IMR-90 (cell line): ENCODE data around the gene CAMK4. TPM values are rescaled to one million over a fixed set of nuclear protein-coding genes. Genes with fewer than 3 reads are reported as not detected.

Source experiments
- ATAC-seq: fragments of 200-7000 bp; cut with Tn5 transposase; 2 replicates; pipeline ENCODE4 v1.9.1; 2020; ENCODE audit warnings: low read depth, mild to moderate bottlenecking, moderate library complexity
- BruUV-seq: library from RNA; stranded (reverse); fragments of 400-500 nt; replicated peaks from 2 replicates; lab custom pipeline; 2021; lab: Mats Ljungman, UMichigan
- CTCF ChIA-PET: fragments of 300-600 bp; formaldehyde crosslinking; extraction: SDS; loops from one replicate; lab custom pipeline; 2021; ENCODE audit warnings: antibody characterized with exemption; lab: Yijun Ruan, JAX
- POLR2A ChIA-PET: fragments of 300-600 bp; sonication (Branson Sonifier 250); formaldehyde crosslinking; loops from one replicate; lab custom pipeline; 2022; ENCODE audit warnings: antibody characterized with exemption; ENCODE audit not compliant: unreplicated experiment; lab: Charles Lee
- DNase-seq: peaks from one replicate; pipeline ENCODE4 v3.0.0; 2013
- H2AFZ ChIP-seq: replicated peaks from 2 replicates; pipeline ENCODE3; 2013; ENCODE audit warnings: low read length, mild to moderate bottlenecking; ENCODE audit not compliant: poor library complexity
- H2AK5ac ChIP-seq: 2 replicates; pipeline ENCODE4 v1.6.1; 2013; ENCODE audit warnings: low read depth, low read length, inconsistent platforms
- H2AK9ac ChIP-seq: replicated peaks from 2 replicates; pipeline ENCODE3; 2013; ENCODE audit warnings: mild to moderate bottlenecking, low read depth, low read length, moderate library complexity; ENCODE audit not compliant: poor library complexity
- H2BK120ac ChIP-seq: 2 replicates; pipeline ENCODE4 v1.6.1; 2013; ENCODE audit warnings: low read depth, low read length, inconsistent platforms
- H2BK15ac ChIP-seq: 3 replicates; pipeline ENCODE4 v1.6.1; 2013; ENCODE audit warnings: low read depth, low read length, inconsistent platforms
- H2BK20ac ChIP-seq: 2 replicates; pipeline ENCODE4 v1.6.1; 2013; ENCODE audit warnings: low read depth, mild to moderate bottlenecking, inconsistent platforms, low read length, moderate library complexity
- H2BK5ac ChIP-seq: 2 replicates; pipeline ENCODE4 v1.6.1; 2013; ENCODE audit warnings: mild to moderate bottlenecking, low read depth, low read length, inconsistent platforms; ENCODE audit not compliant: poor library complexity, severe bottlenecking
- H3K14ac ChIP-seq: replicated peaks from 2 replicates; pipeline ENCODE4 v1.6.1; 2013; ENCODE audit warnings: low read depth, low read length, inconsistent platforms
- H3K18ac ChIP-seq: 2 replicates; pipeline ENCODE4 v1.6.1; 2013; ENCODE audit warnings: low read depth, low read length, control low read depth
- H3K23ac ChIP-seq: 2 replicates; pipeline ENCODE4 v1.6.1; 2013; ENCODE audit warnings: low read depth, low read length, inconsistent platforms
- H3K27ac ChIP-seq: 2 replicates; pipeline ENCODE4 v1.5.1; 2013; ENCODE audit warnings: mild to moderate bottlenecking, control low read depth, low read length; ENCODE audit not compliant: insufficient read depth
- H3K27me3 ChIP-seq: 2 replicates; pipeline ENCODE4 v1.6.1; 2013; ENCODE audit warnings: low read length; ENCODE audit not compliant: control insufficient read depth, insufficient read depth
- H3K36me3 ChIP-seq: 2 replicates; pipeline ENCODE4 v1.6.1; 2013; ENCODE audit warnings: low read length, mixed read lengths; ENCODE audit not compliant: control insufficient read depth, insufficient read depth
- H3K4ac ChIP-seq: 2 replicates; pipeline ENCODE4 v1.6.1; 2013; ENCODE audit warnings: low read depth, low read length, inconsistent platforms
- H3K4me1 ChIP-seq: 2 replicates; pipeline ENCODE4 v1.6.1; 2013; ENCODE audit warnings: low read length, mixed read lengths; ENCODE audit not compliant: control insufficient read depth, insufficient read depth
- H3K4me2 ChIP-seq: 2 replicates; pipeline ENCODE4 v1.6.1; 2013; ENCODE audit warnings: low read depth, mild to moderate bottlenecking, control low read depth, low read length, moderate library complexity
- H3K4me3 ChIP-seq: 2 replicates; pipeline ENCODE4 v1.5.1; 2013; ENCODE audit warnings: low read depth, mild to moderate bottlenecking, control low read depth, low read length, moderate library complexity; ENCODE audit not compliant: insufficient read depth
- H3K56ac ChIP-seq: 2 replicates; pipeline ENCODE4 v1.6.1; 2013; ENCODE audit warnings: low read length, inconsistent platforms; ENCODE audit not compliant: insufficient read depth; ENCODE audit errors: extremely low read depth
- H3K79me1 ChIP-seq, 2 experiments: 2 replicates each; pipeline ENCODE4 v1.6.1; 2013; ENCODE audit warnings: low read length in 2 of 2, inconsistent platforms in 1 of 2, low read depth in 1 of 2
- H3K9ac ChIP-seq: 2 replicates; pipeline ENCODE4 v1.6.1; 2013; ENCODE audit warnings: low read depth, low read length, control low read depth
- H3K9me1 ChIP-seq: 2 replicates; pipeline ENCODE4 v1.6.1; 2013; ENCODE audit warnings: low read length, inconsistent platforms; ENCODE audit not compliant: insufficient read depth
- H3K9me3 ChIP-seq: 2 replicates; pipeline ENCODE4 v1.6.1; 2013; ENCODE audit warnings: low read length; ENCODE audit not compliant: control insufficient read depth, insufficient read depth
- H4K20me1 ChIP-seq: 2 replicates; pipeline ENCODE4 v1.6.1; 2013; ENCODE audit warnings: low read length, inconsistent platforms; ENCODE audit not compliant: insufficient read depth
- H4K5ac ChIP-seq: 2 replicates; pipeline ENCODE4 v1.6.1; 2013; ENCODE audit warnings: mild to moderate bottlenecking, low read depth, low read length, control low read depth
- H4K8ac ChIP-seq, 2 experiments: 2 replicates each; pipeline ENCODE4 v1.6.1; 2013; ENCODE audit warnings: low read depth in 2 of 2, low read length in 2 of 2, control low read depth in 1 of 2, inconsistent platforms in 1 of 2
- H4K91ac ChIP-seq: 2 replicates; pipeline ENCODE4 v1.6.1; 2013; ENCODE audit warnings: low read depth, low read length, inconsistent platforms; ENCODE audit not compliant: insufficient read depth
- BHLHE40 ChIP-seq: fragments of 150-350 bp; IDR thresholded peaks from 2 replicates; pipeline ENCODE4 v1.6.1; 2016; ENCODE audit warnings: mild to moderate bottlenecking, low read depth, low read length
- FOS ChIP-seq: fragments of 150-350 bp; IDR thresholded peaks from 2 replicates; pipeline ENCODE4 v1.6.1; 2016; ENCODE audit warnings: low read depth, low read length
- NFE2L2 ChIP-seq: fragments of 150-350 bp; IDR thresholded peaks from 2 replicates; pipeline ENCODE4 v1.6.1; 2016; ENCODE audit warnings: low read depth, mild to moderate bottlenecking, low read length
- POLR2A ChIP-seq: IDR thresholded peaks from 2 replicates; pipeline ENCODE4 v1.6.1; 2012; ENCODE audit warnings: mild to moderate bottlenecking, low read depth, low read length
- RCOR1 ChIP-seq: IDR thresholded peaks from 2 replicates; pipeline ENCODE4 v1.6.1; 2012; ENCODE audit warnings: mild to moderate bottlenecking, low read length, improper control_type of control experiment; ENCODE audit not compliant: insufficient replicate concordance
- WGBS, 2 experiments: methylation state at CpG; one replicate each; pipeline versions ENCODE4 v1.1.5 to v1.1.7; 2013; ENCODE audit warnings: missing lambda C conversion rate in 2 of 2; ENCODE audit not compliant: insufficient read length in 1 of 2; ENCODE audit errors: extremely low coverage in 2 of 2; 5-methylcytosine and 5-hydroxymethylcytosine counted together
- dilution Hi-C: fragments of 300-500 bp; cut with HindIII; formaldehyde crosslinking; loops from one replicate; pipeline ENCODE4 v1.14.3; 2018; ENCODE audit warnings: low sequenced_read_pairs; ENCODE audit not compliant: unreplicated experiment
- in situ Hi-C: fragments of 300-500 bp; cut with MboI; formaldehyde crosslinking; loops from 3 replicates; pipeline ENCODE4 v1.14.3; 2019; ENCODE audit warnings: low sequenced_read_pairs, inconsistent platforms, mixed read lengths
- intact Hi-C: fragments of 100-400 bp; cut with micrococcal nuclease; formaldehyde crosslinking; loops from 2 replicates; pipeline ENCODE4 v1.10.0; 2022
- polyA plus RNA-seq, 3 experiments: library from polyadenylated mRNA; depleted of rRNA; stranded (reverse); fragments of >200 nt; gene quantifications; 2 replicates each; pipeline ENCODE4 v1.2.3, GENCODE V29; 2012; ENCODE audit warnings: low replicate concordance in 1 of 3
- total RNA-seq: library from RNA; depleted of rRNA; stranded (reverse); fragments of >200 nt; gene quantifications from 2 replicates; pipeline ENCODE4 v1.2.3, GENCODE V29; 2012
- TF ChIP-seq, protein P1 (sequence below): conservative IDR thresholded peaks from 2 replicates; pipeline ENCODE4 v1.5.1; 2012; ENCODE audit warnings: mild to moderate bottlenecking, low read depth, low read length, improper control_type of control experiment
- TF ChIP-seq, protein P2 (sequence below): fragments of 150-350 bp; IDR thresholded peaks from 2 replicates; pipeline ENCODE4 v1.6.1; 2016; ENCODE audit warnings: low read depth, mild to moderate bottlenecking, low read length, moderate library complexity, borderline replicate concordance

CAMK4 gene
- total and polyA plus RNA-seq, 2 of the 4 experiments (the other 2 are of a cell fraction), result 3.7 to 4.8 TPM

DNA sequence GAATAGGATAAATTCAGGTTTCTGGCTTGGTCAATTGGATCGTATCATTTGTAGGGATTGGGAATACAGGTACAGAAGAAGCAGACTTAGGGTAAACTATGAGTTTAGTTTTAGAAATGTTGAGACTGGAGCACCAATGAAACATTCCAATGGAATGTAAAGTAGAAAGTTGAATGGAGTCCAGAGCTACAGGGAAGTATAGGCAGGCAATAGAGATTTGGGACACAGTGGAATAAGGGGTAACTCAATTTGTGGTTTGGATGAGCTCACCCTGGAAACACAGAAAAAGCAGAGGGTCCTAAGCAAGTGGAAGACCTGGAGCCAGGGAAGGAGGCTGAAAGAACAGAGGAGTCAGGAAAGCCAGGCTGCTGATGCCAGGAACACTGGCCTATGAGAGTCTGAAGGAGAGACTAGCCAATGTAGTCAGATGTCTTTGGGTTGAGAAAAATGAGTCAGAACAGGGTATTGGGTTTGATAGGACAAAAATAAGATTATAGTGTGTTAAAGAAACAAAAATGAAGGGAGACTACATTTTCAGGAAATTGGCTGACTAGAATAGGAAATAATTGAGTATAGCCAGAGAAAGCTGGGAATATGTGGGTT lies 215.4 kb downstream of the CAMK4 start:
- dilution Hi-C loops, result no loop called here
- H4K5ac ChIP-seq, result peak overlapping the region; percentile 56; the same call in 1 of the 2 replicates
- no peaks in the 10 kb centered on the region for H3K27me3 ChIP-seq
- peak overlapping the region; percentile 37; the same call in 1 of the 2 replicates for H2AK5ac ChIP-seq
- no peaks in the 10 kb centered on the region for H3K79me1 ChIP-seq
- intact Hi-C loops, result loop anchor here (5.0 kb wide), 1 partner anchor 42 kb away; no protein-coding TSS in a partner anchor
- H3K27ac ChIP-seq, result no peak overlapping the region; the same call in 1 of the 2 replicates
- TF ChIP-seq, protein P1, sequence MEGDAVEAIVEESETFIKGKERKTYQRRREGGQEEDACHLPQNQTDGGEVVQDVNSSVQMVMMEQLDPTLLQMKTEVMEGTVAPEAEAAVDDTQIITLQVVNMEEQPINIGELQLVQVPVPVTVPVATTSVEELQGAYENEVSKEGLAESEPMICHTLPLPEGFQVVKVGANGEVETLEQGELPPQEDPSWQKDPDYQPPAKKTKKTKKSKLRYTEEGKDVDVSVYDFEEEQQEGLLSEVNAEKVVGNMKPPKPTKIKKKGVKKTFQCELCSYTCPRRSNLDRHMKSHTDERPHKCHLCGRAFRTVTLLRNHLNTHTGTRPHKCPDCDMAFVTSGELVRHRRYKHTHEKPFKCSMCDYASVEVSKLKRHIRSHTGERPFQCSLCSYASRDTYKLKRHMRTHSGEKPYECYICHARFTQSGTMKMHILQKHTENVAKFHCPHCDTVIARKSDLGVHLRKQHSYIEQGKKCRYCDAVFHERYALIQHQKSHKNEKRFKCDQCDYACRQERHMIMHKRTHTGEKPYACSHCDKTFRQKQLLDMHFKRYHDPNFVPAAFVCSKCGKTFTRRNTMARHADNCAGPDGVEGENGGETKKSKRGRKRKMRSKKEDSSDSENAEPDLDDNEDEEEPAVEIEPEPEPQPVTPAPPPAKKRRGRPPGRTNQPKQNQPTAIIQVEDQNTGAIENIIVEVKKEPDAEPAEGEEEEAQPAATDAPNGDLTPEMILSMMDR, result no peak
- TF ChIP-seq, protein P2, sequence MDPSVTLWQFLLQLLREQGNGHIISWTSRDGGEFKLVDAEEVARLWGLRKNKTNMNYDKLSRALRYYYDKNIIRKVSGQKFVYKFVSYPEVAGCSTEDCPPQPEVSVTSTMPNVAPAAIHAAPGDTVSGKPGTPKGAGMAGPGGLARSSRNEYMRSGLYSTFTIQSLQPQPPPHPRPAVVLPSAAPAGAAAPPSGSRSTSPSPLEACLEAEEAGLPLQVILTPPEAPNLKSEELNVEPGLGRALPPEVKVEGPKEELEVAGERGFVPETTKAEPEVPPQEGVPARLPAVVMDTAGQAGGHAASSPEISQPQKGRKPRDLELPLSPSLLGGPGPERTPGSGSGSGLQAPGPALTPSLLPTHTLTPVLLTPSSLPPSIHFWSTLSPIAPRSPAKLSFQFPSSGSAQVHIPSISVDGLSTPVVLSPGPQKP, result no peak
- TF ChIP-seq POLR2A (no peak), NFE2L2 (no peak), BHLHE40 (no peak), RCOR1 (no peak), FOS (no peak)
- H2BK20ac ChIP-seq, result peak overlapping the region; percentile 77
- H3K9ac ChIP-seq, result no peak overlapping the region
- in situ Hi-C loops, result no loop called here
- H3K14ac ChIP-seq, result no peak overlapping the region; the same call in 1 of the 2 replicates
- H3K18ac ChIP-seq, result peak overlapping the region; percentile 31; the same call in 1 of the 2 replicates
- H2AFZ ChIP-seq, result peak overlapping the region; percentile 75
- CTCF ChIA-PET, result no interaction called here
- peak overlapping the region; percentile 28; the same call in 1 of the 2 replicates for H3K4me2 ChIP-seq
- 0 out of 3 replicates have a peak overlapping the region, but pooled peaks have one; percentile 22 for H2BK15ac ChIP-seq
- H2AK9ac ChIP-seq, result no peak overlapping the region
- no peaks in the 10 kb centered on the region for H4K20me1 ChIP-seq
- peaks cover 9% of the 10 kb centered on the region for H3K4me1 ChIP-seq
- peak; percentile 65 for DNase-seq
- H3K56ac ChIP-seq, result no peak overlapping the region
- peak overlapping the region in 1 of 2 experiments; percentile 51; a peak in 1 of 4 replicates for H4K8ac ChIP-seq
- H3K9me1 ChIP-seq, result peaks cover 9% of the 10 kb centered on the region
- POLR2A ChIA-PET, result no interaction called here
- WGBS, 2 experiments, result 67% methylated on average over 1 of the region's 1 CpG; no CpG with 5 or more reads in 1 of the 2 experiments
- H2BK120ac ChIP-seq, result peak overlapping the region; percentile 61
- H3K9me3 ChIP-seq, result no peaks in the 10 kb centered on the region
- peak overlapping the region; percentile 62 for H2BK5ac ChIP-seq
- H3K36me3 ChIP-seq, result no peaks in the 10 kb centered on the region
- peak overlapping the region; percentile 53; the same call in 1 of the 2 replicates for H4K91ac ChIP-seq
- H3K4ac ChIP-seq, result peak overlapping the region; percentile 81
- H3K23ac ChIP-seq, result peak overlapping the region; percentile 48; the same call in 1 of the 2 replicates
- peak; percentile 83 for ATAC-seq
- H3K4me3 ChIP-seq, result no peak overlapping the region
- no TSS peak for BruUV-seq
